ENCODE data around the gene MOB1B.
A peak's percentile ranks its signal among the peaks of the same experiment; 100 is the strongest.

MOB1B gene

GRCh38 chr4:70984589-70984988 is 82.4 kb downstream of the MOB1B start:
- Histone ChIP-seq H3K4me3 (ENCODE audit: insufficient read depth, low read length, poor library complexity, severe bottlenecking) (no peak overlapping the region), H2AFZ (ENCODE audit: low read depth, low read length, severe bottlenecking) (no peak overlapping the region), H3K9ac (ENCODE audit: low read length) (no peak overlapping the region), H4K20me1 (ENCODE audit: low read depth, low read length) (no peaks in the 10 kb centered on the region), H3K9me2 (replicated peaks; ENCODE audit: insufficient read depth, low read length) (no peaks in the 10 kb centered on the region), H3K4me2 (ENCODE audit: low read depth, low read length, poor library complexity, severe bottlenecking) (no peak overlapping the region), H3K27ac (ENCODE audit: low read depth, low read length) (no peak overlapping the region), H3K9me3 (ENCODE audit: insufficient read depth, low read length) (no peaks in the 10 kb centered on the region), H3K36me3 (ENCODE audit: low read length) (no peaks in the 10 kb centered on the region), H3K27me3 (ENCODE audit: low read length) (no peaks in the 10 kb centered on the region), H3K79me2 (ENCODE audit: insufficient read depth, low read length) (no peaks in the 10 kb centered on the region), H3F3A (ENCODE audit: insufficient read depth) (peaks cover 4% of the 10 kb centered on the region; the same call in 1 of the 2 replicates)
- TF ChIP-seq CTCF (IDR thresholded peaks at IDR 0.05; ENCODE audit: insufficient read depth, low read length, poor library complexity, severe bottlenecking) = no peak
- TF ChIP-seq EZH2phosphoT487 (conservative IDR thresholded peaks at IDR 0.05; ENCODE audit: low read length) = no peak

GRCh38 chr4:70991596-70991995 is 89.4 kb downstream of the MOB1B start:
- H3K4me3 ChIP-seq (ENCODE audit: insufficient read depth, low read length, poor library complexity, severe bottlenecking) = no peak overlapping the region
- H3K9ac ChIP-seq (ENCODE audit: low read length) = no peak overlapping the region
- no peak overlapping the region for H2AFZ ChIP-seq (ENCODE audit: low read depth, low read length, severe bottlenecking)
- H4K20me1 ChIP-seq (ENCODE audit: low read depth, low read length) = no peaks in the 10 kb centered on the region
- H3K79me2 ChIP-seq (ENCODE audit: insufficient read depth, low read length) = peaks cover 30% of the 10 kb centered on the region
- no peak overlapping the region for H3K27ac ChIP-seq (ENCODE audit: low read depth, low read length)
- H3K27me3 ChIP-seq (ENCODE audit: low read length) = no peaks in the 10 kb centered on the region
- peaks cover 37% of the 10 kb centered on the region for H3F3A ChIP-seq (ENCODE audit: insufficient read depth)
- TF ChIP-seq CTCF (IDR thresholded peaks at IDR 0.05; ENCODE audit: insufficient read depth, low read length, poor library complexity, severe bottlenecking) (no peak), EZH2phosphoT487 (conservative IDR thresholded peaks at IDR 0.05; ENCODE audit: low read length) (no peak)
- peak overlapping the region; percentile 94 for H3K4me2 ChIP-seq (ENCODE audit: low read depth, low read length, poor library complexity, severe bottlenecking)
- H3K36me3 ChIP-seq (ENCODE audit: low read length) = no peaks in the 10 kb centered on the region
- H3K9me2 ChIP-seq (replicated peaks; ENCODE audit: insufficient read depth, low read length) = no peaks in the 10 kb centered on the region
- H3K9me3 ChIP-seq (ENCODE audit: insufficient read depth, low read length) = no peaks in the 10 kb centered on the region

- Histone ChIP-seq H3K4me3 (ENCODE audit: insufficient read depth, low read length, poor library complexity, severe bottlenecking) (peak overlapping the region; percentile 91), H3K36me3 (ENCODE audit: low read length) (0 out of 2 replicates have a peak, but pooled peaks cover 3% of the 10 kb centered on the region), H3K27me3 (ENCODE audit: low read length) (no peaks in the 10 kb centered on the region), H3K4me2 (ENCODE audit: low read depth, low read length, poor library complexity, severe bottlenecking) (peak overlapping the region; percentile 94), H3K9ac (ENCODE audit: low read length) (peak overlapping the region; percentile 86), H3K9me2 (replicated peaks; ENCODE audit: insufficient read depth, low read length) (no peaks in the 10 kb centered on the region), H2AFZ (ENCODE audit: low read depth, low read length, severe bottlenecking) (peak overlapping the region; percentile 66), H3K9me3 (ENCODE audit: insufficient read depth, low read length) (no peaks in the 10 kb centered on the region), H3K79me2 (ENCODE audit: insufficient read depth, low read length) (peaks cover 39% of the 10 kb centered on the region), H4K20me1 (ENCODE audit: low read depth, low read length) (no peaks in the 10 kb centered on the region), H3F3A (ENCODE audit: insufficient read depth) (peaks cover 37% of the 10 kb centered on the region), H3K27ac (ENCODE audit: low read depth, low read length) (peak overlapping the region; percentile 72)
- TF ChIP-seq CTCF (IDR thresholded peaks at IDR 0.05; ENCODE audit: insufficient read depth, low read length, poor library complexity, severe bottlenecking) = no peak
- no peak for TF ChIP-seq EZH2phosphoT487 (conservative IDR thresholded peaks at IDR 0.05; ENCODE audit: low read length)
These were observed 90.3 kb downstream of the MOB1B start for GRCh38 chr4:70992391-70992881.

Data from SU-DHL-6 (cell line).